ENCODE data around the gene CNPY1.

The CNPY1 gene

GRCh38 chr7:155454183-155455112, 91.9 kb downstream of the CNPY1 start:
- TF ChIP-seq CTCF (IDR thresholded peaks at IDR 0.05; ENCODE audit: insufficient read depth, low read length, poor library complexity, severe bottlenecking), result no peak
- Histone ChIP-seq H3K27me3 (replicated peaks; ENCODE audit: control insufficient read depth, insufficient read depth, low read length) (peaks cover 2% of the 10 kb centered on the region), H3K4me3 (replicated peaks; ENCODE audit: low read depth, low read length) (no peak overlapping the region), H3K36me3 (ENCODE audit: control insufficient read depth, insufficient read depth, low read length) (no peaks in the 10 kb centered on the region)
- DNase-seq (ENCODE audit: extremely low read depth, insufficient read length), result no peak

GRCh38 chr7:155453296-155454182, 92.8 kb downstream of the CNPY1 start:
- Histone ChIP-seq H3K27me3 (replicated peaks; ENCODE audit: control insufficient read depth, insufficient read depth, low read length) (peaks cover 2% of the 10 kb centered on the region), H3K4me3 (replicated peaks; ENCODE audit: low read depth, low read length) (no peak overlapping the region), H3K36me3 (ENCODE audit: control insufficient read depth, insufficient read depth, low read length) (no peaks in the 10 kb centered on the region)
- TF ChIP-seq CTCF (IDR thresholded peaks at IDR 0.05; ENCODE audit: insufficient read depth, low read length, poor library complexity, severe bottlenecking), result no peak
- DNase-seq (ENCODE audit: extremely low read depth, insufficient read length), result no peak

- DNase-seq (ENCODE audit: extremely low read depth, insufficient read length), result no peak
- peaks cover 4% of the 10 kb centered on the region for H3K27me3 ChIP-seq (replicated peaks; ENCODE audit: control insufficient read depth, insufficient read depth, low read length)
- TF ChIP-seq CTCF (IDR thresholded peaks at IDR 0.05; ENCODE audit: insufficient read depth, low read length, poor library complexity, severe bottlenecking), result no peak
Measured at GRCh38 chr7:155452505-155453295, 93.7 kb downstream of the CNPY1 start.

GRCh38 chr7:155451840-155452239, 94.5 kb downstream of the CNPY1 start:
- Histone ChIP-seq H3K27me3 (replicated peaks; ENCODE audit: control insufficient read depth, insufficient read depth, low read length) (peaks cover 4% of the 10 kb centered on the region), H3K36me3 (ENCODE audit: control insufficient read depth, insufficient read depth, low read length) (no peaks in the 10 kb centered on the region), H3K4me3 (replicated peaks; ENCODE audit: low read depth, low read length) (no peak overlapping the region)
- no peak for TF ChIP-seq CTCF (IDR thresholded peaks at IDR 0.05; ENCODE audit: insufficient read depth, low read length, poor library complexity, severe bottlenecking)
- DNase-seq (ENCODE audit: extremely low read depth, insufficient read length), result no peak

More at GRCh38 chr7:155452505-155453295, 93.7 kb downstream of the CNPY1 start:
- H3K4me3 ChIP-seq (replicated peaks; ENCODE audit: low read depth, low read length), result no peak overlapping the region
- no peaks in the 10 kb centered on the region for H3K36me3 ChIP-seq (ENCODE audit: control insufficient read depth, insufficient read depth, low read length)
